HG02981 (cell line): ENCODE data around the gene YTHDC2.

ENCODE experiments used
- ATAC-seq: cut with Tn5 transposase; IDR thresholded peaks from one replicate; pipeline ENCODE4 v1.9.1; 2021; ENCODE audit warnings: mild to moderate bottlenecking, moderate library complexity; ENCODE audit not compliant: unreplicated experiment

The YTHDC2 gene

DNA sequence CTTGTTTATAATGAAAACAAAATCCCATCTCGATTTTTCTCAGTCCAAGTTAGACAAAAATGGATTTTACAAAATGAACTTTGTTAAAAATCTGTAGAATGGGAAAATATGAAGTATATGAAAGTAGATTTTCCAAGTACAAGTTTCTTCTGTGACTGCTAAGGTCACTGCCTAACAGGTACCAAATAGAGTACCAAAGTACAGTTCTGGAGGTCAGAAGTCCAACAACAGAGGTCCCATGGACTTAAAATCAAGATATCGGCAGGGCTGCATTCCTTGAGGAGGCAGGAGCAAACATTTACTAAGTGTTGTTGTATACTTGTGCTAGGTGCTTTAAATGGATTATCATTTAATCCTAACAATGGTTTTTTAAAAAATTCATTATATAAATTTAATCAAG is 5.9 kb downstream of the YTHDC2 start:
- no peak for ATAC-seq

GRCh38 chr5:113520429-113520828 is 6.9 kb downstream of the YTHDC2 start:
- peak; percentile 84 for ATAC-seq

DNA sequence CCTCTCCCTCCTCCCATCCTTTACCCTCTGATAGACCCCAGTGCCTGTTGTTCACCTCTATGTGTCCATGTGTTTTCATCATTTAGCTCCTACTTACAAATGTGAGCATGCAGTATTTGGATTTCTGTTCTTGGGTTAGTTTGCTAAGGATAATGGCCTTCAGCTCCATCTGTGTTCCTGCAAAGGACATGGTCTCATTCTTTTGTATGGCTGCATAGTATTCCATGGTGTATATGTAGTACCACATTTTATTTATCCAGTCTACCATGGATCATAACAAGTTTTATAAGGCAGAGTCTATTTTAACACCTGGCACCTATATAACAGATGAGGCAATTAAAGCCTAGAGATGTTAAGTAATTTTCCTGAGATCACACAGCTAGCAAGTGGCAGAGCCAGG is 7.4 kb downstream of the YTHDC2 start:
- ATAC-seq, result no peak

GRCh38 chr5:113523168-113523567 is 9.7 kb downstream of the YTHDC2 start:
- ATAC-seq, result no peak

DNA sequence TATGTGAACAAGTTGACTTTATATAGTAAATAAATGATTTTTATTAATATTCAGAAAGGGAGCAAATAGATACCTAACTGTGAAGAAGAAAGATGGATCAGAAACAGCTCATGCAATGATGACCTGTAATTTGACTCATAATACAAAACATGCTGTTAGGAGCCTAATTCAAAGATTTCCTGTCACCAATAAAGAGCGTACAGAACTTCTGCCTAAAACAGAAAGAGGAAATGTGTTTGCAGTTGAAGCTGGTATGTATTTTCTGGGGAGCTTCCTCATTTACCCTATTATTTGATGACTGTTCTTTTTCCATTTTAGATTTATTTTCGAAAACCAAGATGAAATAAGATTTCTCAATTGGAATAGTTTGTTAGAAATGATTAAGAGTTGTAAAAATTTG is 11.4 kb downstream of the YTHDC2 start:
- peak; percentile 49 for ATAC-seq

GRCh38 chr5:113526421-113526820 is 12.9 kb downstream of the YTHDC2 start:
- no peak for ATAC-seq

GRCh38 chr5:113527746-113528145 is 14.3 kb downstream of the YTHDC2 start:
- no peak for ATAC-seq

- no peak for ATAC-seq
Observed at GRCh38 chr5:113531481-113532159, 18.1 kb downstream of the YTHDC2 start.

- ATAC-seq, result no peak
Observed at GRCh38 chr5:113538313-113538712, 24.8 kb downstream of the YTHDC2 start.

DNA sequence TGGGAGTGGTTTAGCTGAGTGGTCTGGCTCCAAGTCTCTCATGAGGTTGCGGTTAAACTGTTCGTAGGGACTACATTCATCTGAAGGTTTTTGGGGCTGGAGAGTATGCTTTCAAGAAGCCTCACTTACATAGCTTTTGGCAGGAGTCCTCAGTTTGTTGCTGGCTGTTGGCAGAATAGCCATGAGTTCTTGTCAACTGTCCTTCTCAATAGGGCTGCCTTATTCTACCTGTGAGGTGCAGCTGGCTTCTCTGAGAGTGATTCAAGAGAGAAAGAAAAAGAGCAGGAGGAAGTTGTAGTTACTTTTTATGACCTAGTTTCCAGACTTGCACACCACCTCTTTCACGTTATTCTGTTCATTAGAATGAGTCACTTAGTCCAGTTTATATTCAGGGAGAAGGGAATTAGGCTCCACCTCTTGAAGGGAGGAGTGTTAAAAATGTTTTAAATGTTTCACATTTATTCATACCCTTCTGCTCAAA is 33.2 kb downstream of the YTHDC2 start:
- peak; percentile 30 for ATAC-seq

DNA sequence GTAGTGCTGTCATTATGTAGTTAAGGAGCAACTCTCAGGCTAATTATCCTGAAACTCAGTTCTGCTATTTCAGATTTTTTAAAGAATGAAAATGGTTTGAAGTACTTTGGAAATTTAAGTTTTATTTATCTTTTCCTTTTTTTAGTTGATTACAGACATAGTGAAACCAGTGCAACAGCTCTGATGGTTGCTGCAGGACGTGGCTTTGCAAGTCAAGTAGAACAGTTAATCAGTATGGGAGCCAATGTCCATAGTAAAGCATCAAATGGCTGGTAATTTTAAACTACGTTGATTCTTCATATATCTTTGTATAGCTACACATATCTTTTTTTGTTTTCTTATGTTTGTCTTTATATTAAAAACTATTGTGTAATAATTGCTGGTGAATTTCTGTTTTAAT is 34.9 kb downstream of the YTHDC2 start:
- ATAC-seq, result peak; percentile 96

GRCh38 chr5:113552137-113552536 is 38.6 kb downstream of the YTHDC2 start:
- ATAC-seq, result no peak

GRCh38 chr5:113552620-113553019 is 39.1 kb downstream of the YTHDC2 start:
- no peak for ATAC-seq

GRCh38 chr5:113562828-113563400 is 49.4 kb downstream of the YTHDC2 start:
- ATAC-seq, result no peak

- ATAC-seq, result no peak
Observed at GRCh38 chr5:113569396-113569795, 55.9 kb downstream of the YTHDC2 start.

- no peak for ATAC-seq
Observed at GRCh38 chr5:113572716-113573115, 59.2 kb downstream of the YTHDC2 start.

DNA sequence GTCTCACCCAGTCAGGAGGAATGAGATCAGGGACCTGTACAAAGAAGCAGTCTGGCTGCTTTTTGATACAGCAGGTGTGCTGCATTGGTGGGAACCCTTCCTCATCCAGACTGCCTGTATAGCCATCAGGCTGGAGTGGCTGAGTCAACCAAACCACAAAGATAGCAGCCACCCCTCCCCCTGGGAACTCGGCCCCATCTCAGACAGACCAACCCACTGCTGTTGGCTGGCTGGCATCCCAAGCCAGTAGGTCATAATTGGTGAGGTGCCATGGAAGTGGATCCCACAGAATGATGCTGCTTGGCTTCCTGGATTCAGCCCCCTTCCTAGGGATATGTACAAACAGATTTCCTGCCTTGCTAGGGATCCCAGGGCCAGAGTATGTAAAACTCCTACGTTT is 60.9 kb downstream of the YTHDC2 start:
- no peak for ATAC-seq

GRCh38 chr5:113575074-113575473 is 61.6 kb downstream of the YTHDC2 start:
- no peak for ATAC-seq

DNA sequence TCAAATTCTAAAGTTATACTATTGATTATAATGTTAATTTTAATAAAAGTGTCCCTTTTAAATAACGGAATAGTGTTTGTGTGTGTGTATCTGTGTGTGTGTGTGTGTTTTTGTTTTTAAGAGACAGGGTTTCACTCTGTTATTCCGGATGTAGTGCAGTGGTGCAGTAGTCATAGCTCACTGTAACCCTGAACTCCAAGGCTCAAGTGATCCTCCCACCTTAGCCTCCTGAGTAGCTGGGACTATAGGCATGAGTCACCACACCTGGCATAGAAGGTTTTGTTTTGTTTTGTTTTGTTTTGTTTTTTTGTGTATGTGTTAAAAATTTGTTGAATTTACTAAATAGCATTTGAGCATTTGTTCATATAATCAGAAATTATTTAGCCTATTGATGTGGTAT is 64.6 kb downstream of the YTHDC2 start:
- no peak for ATAC-seq

DNA sequence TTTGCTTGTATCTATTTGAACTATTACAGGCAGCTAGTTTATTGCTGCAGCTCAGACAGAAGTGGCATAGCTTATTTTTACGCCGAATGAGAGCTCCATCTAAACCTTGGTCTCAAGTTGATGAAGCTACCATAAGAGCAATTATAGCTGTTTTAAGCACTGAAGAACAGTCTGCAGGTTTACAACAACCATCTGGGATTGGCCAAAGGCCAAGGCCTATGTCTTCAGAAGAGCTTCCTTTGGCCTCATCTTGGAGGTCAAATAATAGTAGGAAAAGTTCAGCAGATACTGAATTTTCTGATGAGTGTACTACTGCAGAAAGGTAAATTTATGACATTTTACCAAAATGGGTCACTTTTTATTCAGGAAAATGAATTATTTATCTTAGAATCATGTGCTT is 67.9 kb downstream of the YTHDC2 start:
- no peak for ATAC-seq

DNA sequence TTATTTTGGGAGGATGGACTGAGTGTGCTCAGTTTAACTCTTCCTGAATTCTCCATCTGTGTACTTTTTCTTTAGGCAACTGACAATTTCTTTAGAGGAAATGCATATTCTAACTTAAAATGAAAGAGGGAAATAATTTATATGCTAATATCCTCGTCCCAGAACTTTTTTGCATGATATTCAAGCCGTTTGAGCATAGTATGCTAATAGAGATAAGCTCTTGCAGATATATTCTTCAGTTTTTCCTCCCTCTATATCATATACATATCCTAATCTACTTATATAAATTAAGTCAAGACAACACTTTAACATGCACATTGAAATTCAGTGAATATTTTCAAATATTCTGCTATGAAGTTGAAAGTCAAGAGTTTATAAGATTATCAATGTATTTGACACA is 84.7 kb downstream of the YTHDC2 start:
- no peak for ATAC-seq

- ATAC-seq, result no peak
Observed at GRCh38 chr5:113598926-113599325, 85.4 kb downstream of the YTHDC2 start.
